MM.1S (cell line): Measurements from ENCODE around the gene PIK3C2G.

Experiments used
- DNase-seq: peaks from one replicate; pipeline ENCODE4 v3.0.0-alpha.2; 2015
- H2AFZ ChIP-seq: fragments of 300-600 bp; sonication (generic); 2 replicates; pipeline ENCODE4 v1.6.0; 2016; ENCODE audit warnings: antibody characterized with exemption, low read length
- H3F3A ChIP-seq: fragments of 300-600 bp; sonication (generic); 2 replicates; pipeline ENCODE4 v1.6.1; 2016; ENCODE audit warnings: mild to moderate bottlenecking, antibody characterized with exemption, low read length, moderate library complexity, mixed read lengths; ENCODE audit not compliant: insufficient read depth
- H3K27ac ChIP-seq: fragments of 300-600 bp; sonication (generic); 2 replicates; pipeline ENCODE4 v1.5.1; 2016; ENCODE audit warnings: mild to moderate bottlenecking, low read length
- H3K27me3 ChIP-seq: fragments of 300-600 bp; sonication (generic); replicated peaks from 2 replicates; pipeline ENCODE4 v1.6.0; 2016; ENCODE audit warnings: low read length; ENCODE audit not compliant: insufficient read depth
- H3K36me3 ChIP-seq: fragments of 300-600 bp; sonication (generic); replicated peaks from 2 replicates; pipeline ENCODE4 v1.6.1; 2016; ENCODE audit warnings: mild to moderate bottlenecking, low read length, mixed read lengths; ENCODE audit not compliant: insufficient read depth
- H3K4me1 ChIP-seq: fragments of 300-600 bp; sonication (generic); 2 replicates; pipeline ENCODE4 v1.6.1; 2016; ENCODE audit warnings: low read length, mixed read lengths
- H3K4me2 ChIP-seq: fragments of 300-600 bp; sonication (generic); 2 replicates; pipeline ENCODE4 v1.6.0; 2016; ENCODE audit warnings: low read depth, low read length
- H3K4me3 ChIP-seq: fragments of 300-600 bp; sonication (generic); 2 replicates; pipeline ENCODE4 v1.5.1; 2016; ENCODE audit warnings: low read length, mixed read lengths
- H3K79me2 ChIP-seq: fragments of 300-600 bp; sonication (generic); 2 replicates; pipeline ENCODE4 v1.6.1; 2016; ENCODE audit warnings: mixed run types, low read length, mixed read lengths
- H3K9ac ChIP-seq: fragments of 300-600 bp; sonication (generic); 2 replicates; pipeline ENCODE4 v1.6.1; 2016; ENCODE audit warnings: low read length, mixed read lengths
- H3K9me2 ChIP-seq: fragments of 300-600 bp; sonication (generic); replicated peaks from 2 replicates; pipeline ENCODE4 v1.6.1; 2016; ENCODE audit warnings: mild to moderate bottlenecking, low read length, mixed read lengths; ENCODE audit not compliant: insufficient read depth
- H3K9me3 ChIP-seq: fragments of 300-600 bp; sonication (generic); replicated peaks from 2 replicates; pipeline ENCODE4 v1.6.1; 2016; ENCODE audit warnings: mild to moderate bottlenecking, low read length, mixed read lengths; ENCODE audit not compliant: insufficient read depth
- H4K20me1 ChIP-seq: fragments of 300-600 bp; sonication (generic); 2 replicates; pipeline ENCODE4 v1.6.1; 2016; ENCODE audit warnings: mild to moderate bottlenecking, low read length, moderate library complexity, mixed read lengths; ENCODE audit not compliant: insufficient read depth
- CTCF ChIP-seq: fragments of 300-600 bp; sonication (generic); IDR thresholded peaks from 2 replicates; pipeline ENCODE4 v1.5.1; 2016; ENCODE audit warnings: antibody characterized with exemption, low read length, mixed read lengths
- EZH2 ChIP-seq: fragments of 300-600 bp; sonication (generic); optimal IDR thresholded peaks from 2 replicates; pipeline ENCODE3; 2017; ENCODE audit warnings: low read depth, mild to moderate bottlenecking, antibody characterized with exemption, low read length, mixed read lengths
- EZH2phosphoT487 ChIP-seq: fragments of 300-600 bp; sonication (generic); IDR thresholded peaks from 2 replicates; pipeline ENCODE4 v1.6.1; 2018; ENCODE audit warnings: antibody characterized with exemption, low read length

Gene PIK3C2G

DNA sequence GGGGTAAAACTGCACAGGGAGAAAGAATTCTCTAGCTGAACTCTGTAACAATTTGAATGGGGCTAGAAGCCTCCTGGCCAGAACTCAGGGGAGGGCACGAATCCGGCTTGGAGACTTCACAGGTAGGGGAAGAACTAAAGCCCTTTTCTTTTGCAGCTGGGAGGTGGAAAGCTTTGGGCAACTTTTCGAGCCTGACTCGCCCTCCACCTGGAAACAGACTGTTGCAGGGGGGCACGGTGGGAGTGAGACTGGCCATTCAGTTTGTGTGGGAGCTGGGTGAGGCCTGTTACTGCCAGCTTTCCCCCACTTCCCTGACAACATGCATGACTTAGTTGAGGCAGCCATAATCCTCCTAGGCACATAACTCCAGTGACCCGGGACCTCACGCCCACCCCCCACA lies 340.6 kb downstream of the PIK3C2G start:
- H2AFZ ChIP-seq = no peak overlapping the region
- no peak overlapping the region for H3K27ac ChIP-seq
- no peaks in the 10 kb centered on the region for H4K20me1 ChIP-seq
- DNase-seq = no peak
- H3K4me1 ChIP-seq = 0 out of 2 replicates have a peak, but pooled peaks cover 3% of the 10 kb centered on the region
- no peak overlapping the region for H3K4me2 ChIP-seq
- H3K36me3 ChIP-seq = no peaks in the 10 kb centered on the region
- no peaks in the 10 kb centered on the region for H3K9me2 ChIP-seq
- H3K9me3 ChIP-seq = no peaks in the 10 kb centered on the region
- no peaks in the 10 kb centered on the region for H3K27me3 ChIP-seq
- no peaks in the 10 kb centered on the region for H3F3A ChIP-seq
- no peak for TF ChIP-seq CTCF
- no peak for TF ChIP-seq EZH2
- no peak for TF ChIP-seq EZH2phosphoT487
- H3K9ac ChIP-seq = no peak overlapping the region
- no peaks in the 10 kb centered on the region for H3K79me2 ChIP-seq
- no peak overlapping the region for H3K4me3 ChIP-seq

DNA sequence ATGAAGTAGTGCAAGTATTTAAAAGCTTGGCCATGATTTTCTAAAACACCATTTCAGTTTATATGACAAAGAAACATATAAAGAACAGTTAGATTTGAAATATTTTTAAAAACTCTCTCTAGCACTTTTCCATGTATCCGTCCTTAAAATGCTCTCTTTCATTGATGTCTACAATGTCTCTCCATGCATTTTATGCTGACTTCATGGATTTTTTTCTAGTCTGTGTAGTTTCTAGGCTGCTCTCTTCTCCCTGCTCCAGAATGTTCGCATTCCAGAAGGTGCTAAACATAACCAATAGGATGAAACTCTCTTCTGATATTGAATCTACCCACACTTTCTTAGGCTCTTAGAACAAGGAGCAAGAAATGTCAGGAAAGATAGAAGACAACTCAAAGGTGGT lies 351.7 kb downstream of the PIK3C2G start:
- Histone ChIP-seq H3K27ac (no peak overlapping the region), H2AFZ (no peak overlapping the region), H3K36me3 (no peaks in the 10 kb centered on the region), H4K20me1 (no peaks in the 10 kb centered on the region), H3K4me2 (no peak overlapping the region), H3K9me3 (no peaks in the 10 kb centered on the region), H3K79me2 (no peaks in the 10 kb centered on the region), H3K9me2 (no peaks in the 10 kb centered on the region), H3K4me1 (no peaks in the 10 kb centered on the region), H3F3A (no peaks in the 10 kb centered on the region), H3K9ac (no peak overlapping the region), H3K27me3 (no peaks in the 10 kb centered on the region), H3K4me3 (no peak overlapping the region)
- DNase-seq = no peak
- TF ChIP-seq CTCF (no peak), EZH2phosphoT487 (no peak), EZH2 (no peak)

GRCh38 chr12:18620986-18621385 lies 359.7 kb downstream of the PIK3C2G start:
- Histone ChIP-seq H3F3A (no peaks in the 10 kb centered on the region), H2AFZ (no peak overlapping the region), H3K4me3 (no peak overlapping the region), H3K79me2 (no peaks in the 10 kb centered on the region), H3K9me3 (no peaks in the 10 kb centered on the region), H3K4me2 (no peak overlapping the region), H3K4me1 (no peaks in the 10 kb centered on the region), H3K36me3 (no peaks in the 10 kb centered on the region), H3K9ac (no peak overlapping the region), H3K9me2 (no peaks in the 10 kb centered on the region), H3K27me3 (no peaks in the 10 kb centered on the region), H3K27ac (no peak overlapping the region), H4K20me1 (no peaks in the 10 kb centered on the region)
- no peak for TF ChIP-seq CTCF
- TF ChIP-seq EZH2 = no peak
- no peak for TF ChIP-seq EZH2phosphoT487
- DNase-seq = no peak
